ENCODE results near the gene PCED1A. TPM values are rescaled to one million over a fixed set of nuclear protein-coding genes. Genes with fewer than 3 reads are reported as not detected.

Gene PCED1A
- total and polyA plus RNA-seq, 9 of the 15 experiments (the other 6 are each of a cell fraction or from before 2014, with no cell fraction given), result 1.5 to 11.5 (median 5.9) TPM

DNA sequence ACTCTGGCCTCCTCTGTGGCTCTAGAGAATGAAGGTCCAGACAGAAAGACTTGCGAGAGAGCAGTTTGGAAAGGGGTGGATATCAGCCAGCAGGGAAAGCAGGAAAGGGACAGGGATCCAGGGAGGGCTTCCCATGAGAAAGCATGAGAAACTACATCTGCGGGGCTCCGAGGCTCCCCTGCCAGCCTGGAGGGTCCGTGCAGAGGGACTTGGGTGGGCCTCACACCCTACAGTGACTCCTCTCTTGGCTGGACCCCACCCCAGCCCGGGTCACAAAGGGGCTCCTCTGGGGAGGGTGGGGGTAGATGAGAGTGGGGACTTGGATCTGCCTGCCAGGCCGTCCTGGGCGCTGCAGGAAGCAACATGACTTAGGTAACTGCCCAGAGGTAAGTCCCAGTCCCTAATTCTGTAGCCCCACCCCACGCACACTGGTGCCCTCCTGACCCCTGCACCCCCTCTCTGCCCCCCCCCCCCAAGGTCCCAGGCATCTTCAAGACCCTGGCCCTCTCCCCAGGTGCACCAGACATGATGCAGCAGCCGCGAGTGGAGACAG is 24.3 kb downstream of the PCED1A start, which contains the start of gene TMEM239:
Gene TMEM239 (plus strand): TSS at position 335 of the 553 bp plus-strand sequence. CDS start 191 bp downstream, at position 526.
- H3K9ac ChIP-seq (ENCODE audit: insufficient read depth in 1 of 2, low read depth in 2 of 2, low read length in 2 of 2), result peak within 1 kb of the TSS in 1 of 2 experiments; percentile 45; a peak in 1 of 4 replicates
- intact Hi-C loops (cut with micrococcal nuclease), result loop anchor here (2.0 kb wide), 1 partner anchor 37 kb away; no protein-coding TSS in a partner anchor
- H2AFZ ChIP-seq (ENCODE audit: low read depth, low read length), result peak within 1 kb of the TSS; percentile 51
- TF ChIP-seq CBFB (CRISPR knock-in tag; IDR thresholded peaks at IDR 0.05) (no peak), SPI1 (IDR thresholded peaks at IDR 0.05; ENCODE audit: borderline replicate concordance, low read depth, low read length) (no peak), ZNF174 (CRISPR knock-in tag; IDR thresholded peaks at IDR 0.05) (no peak), YY1 (IDR thresholded peaks at IDR 0.05; ENCODE audit: borderline replicate concordance in 1 of 3, control insufficient read depth in 1 of 3, extremely low read depth in 1 of 3, insufficient read depth in 3 of 3, insufficient read length in 1 of 3, insufficient replicate concordance in 2 of 3, low read depth in 1 of 3, low read length in 2 of 3) (no peak), HOMEZ (CRISPR knock-in tag; IDR thresholded peaks at IDR 0.05) (no peak), RBM17 (IDR thresholded peaks at IDR 0.05; ENCODE audit: borderline replicate concordance, low read depth, low read length) (no peak), MAFK (IDR thresholded peaks at IDR 0.05; ENCODE audit: low read length) (no peak), MEF2A (IDR thresholded peaks at IDR 0.05; ENCODE audit: control insufficient read depth, low read depth, low read length) (no peak), COPS2 (conservative IDR thresholded peaks at IDR 0.05) (no peak), MCM3 (IDR thresholded peaks at IDR 0.05) (no peak), TEAD4 (IDR thresholded peaks at IDR 0.05; ENCODE audit: low read length) (no peak), TEAD4 (CRISPR knock-in tag; IDR thresholded peaks at IDR 0.05; ENCODE audit: borderline replicate concordance) (no peak), GMEB1 (CRISPR knock-in tag; IDR thresholded peaks at IDR 0.05) (no peak), FOXK1 (CRISPR knock-in tag; IDR thresholded peaks at IDR 0.05; ENCODE audit: borderline replicate concordance) (no peak), ZBTB8A (IDR thresholded peaks at IDR 0.05; ENCODE audit: partially characterized antibody) (no peak)
- TF ChIP-seq, protein P1, sequence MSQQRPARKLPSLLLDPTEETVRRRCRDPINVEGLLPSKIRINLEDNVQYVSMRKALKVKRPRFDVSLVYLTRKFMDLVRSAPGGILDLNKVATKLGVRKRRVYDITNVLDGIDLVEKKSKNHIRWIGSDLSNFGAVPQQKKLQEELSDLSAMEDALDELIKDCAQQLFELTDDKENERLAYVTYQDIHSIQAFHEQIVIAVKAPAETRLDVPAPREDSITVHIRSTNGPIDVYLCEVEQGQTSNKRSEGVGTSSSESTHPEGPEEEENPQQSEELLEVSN (IDR thresholded peaks at IDR 0.05; ENCODE audit: borderline replicate concordance in 1 of 2, extremely low read depth in 1 of 2, insufficient read depth in 1 of 2, insufficient read length in 1 of 2, low read depth in 1 of 2, low read length in 1 of 2, poor library complexity in 1 of 2, severe bottlenecking in 1 of 2), result no peak

More for the DNA sequence above, 24.3 kb downstream of the PCED1A start, which contains the start of gene TMEM239:
- no peak within 1 kb of the TSS for H3K27ac ChIP-seq (ENCODE audit: extremely low read depth, low read depth, low read length)
- no peaks in the 10 kb centered on the region for H3K79me2 ChIP-seq (ENCODE audit: control insufficient read depth, insufficient read depth, low read length)
- H4K20me1 ChIP-seq (replicated peaks; ENCODE audit: control insufficient read depth, insufficient read depth, low read length), result no peaks in the 10 kb centered on the region
- no peak within 1 kb of the TSS for H3K4me3 ChIP-seq
- 33% methylated on average over 6 of the region's 10 CpGs for WGBS (ENCODE audit: insufficient coverage, low coverage, missing lambda C conversion rate)
- no peaks in the 10 kb centered on the region for H3K36me3 ChIP-seq (ENCODE audit: control insufficient read depth, insufficient read depth, low read length)
- ATAC-seq (no peak), DNase-seq (ENCODE audit: extremely low read depth in 1 of 4, low spot score in 3 of 4) (no peak), FAIRE-seq (no peak)
- H3K9me1 ChIP-seq (ENCODE audit: control insufficient read depth, insufficient read depth, low read length), result peaks cover 3% of the 10 kb centered on the region
- POLR2A ChIA-PET, result no interaction called here
- no TSS peak for BruUV-seq (replicated peaks)
- in situ Hi-C loops (cut with MboI), result no loop called here
- 0 out of 2 replicates have a peak, but pooled peaks cover 2% of the 10 kb centered on the region for H3K9me3 ChIP-seq (replicated peaks; ENCODE audit: control insufficient read depth, insufficient read depth, low read depth, low read length)
- peaks cover 9 to 28% of the 10 kb centered on the region in 2 experiments for H3K4me1 ChIP-seq (replicated peaks in 1 of 2; ENCODE audit: control insufficient read depth in 2 of 2, insufficient read depth in 2 of 2, low read length in 2 of 2)
- CTCF ChIA-PET (ENCODE audit: low intra/inter-chr PET ratio), result no interaction called here
- H3K27me3 ChIP-seq (ENCODE audit: control insufficient read depth in 2 of 2, insufficient read depth in 2 of 2, low read length in 2 of 2), result no peaks in the 10 kb centered on the region
- H3K4me2 ChIP-seq (ENCODE audit: insufficient read depth, low read length), result no peak within 1 kb of the TSS
